GM13976 (cell line): ENCODE results near the gene EMX2.

ENCODE experiments used
- DNase-seq: peaks from one replicate; pipeline ENCODE4 v3.0.0; 2012; ENCODE audit warnings: low spot score
- in situ Hi-C: fragments of 300-500 bp; cut with MboI; formaldehyde crosslinking; loops from one replicate; pipeline ENCODE4 v1.12.0; 2022; ENCODE audit warnings: low sequenced_read_pairs, mixed read lengths, inconsistent platforms; ENCODE audit not compliant: unreplicated experiment
- TF ChIP-seq, protein P1 (sequence below): IDR thresholded peaks from 2 replicates; pipeline ENCODE4 v1.5.1; 2012; ENCODE audit warnings: borderline replicate concordance, mild to moderate bottlenecking; ENCODE audit not compliant: insufficient read depth; ENCODE audit errors: extremely low read depth, missing control alignments, control extremely low read depth

EMX2 gene

DNA sequence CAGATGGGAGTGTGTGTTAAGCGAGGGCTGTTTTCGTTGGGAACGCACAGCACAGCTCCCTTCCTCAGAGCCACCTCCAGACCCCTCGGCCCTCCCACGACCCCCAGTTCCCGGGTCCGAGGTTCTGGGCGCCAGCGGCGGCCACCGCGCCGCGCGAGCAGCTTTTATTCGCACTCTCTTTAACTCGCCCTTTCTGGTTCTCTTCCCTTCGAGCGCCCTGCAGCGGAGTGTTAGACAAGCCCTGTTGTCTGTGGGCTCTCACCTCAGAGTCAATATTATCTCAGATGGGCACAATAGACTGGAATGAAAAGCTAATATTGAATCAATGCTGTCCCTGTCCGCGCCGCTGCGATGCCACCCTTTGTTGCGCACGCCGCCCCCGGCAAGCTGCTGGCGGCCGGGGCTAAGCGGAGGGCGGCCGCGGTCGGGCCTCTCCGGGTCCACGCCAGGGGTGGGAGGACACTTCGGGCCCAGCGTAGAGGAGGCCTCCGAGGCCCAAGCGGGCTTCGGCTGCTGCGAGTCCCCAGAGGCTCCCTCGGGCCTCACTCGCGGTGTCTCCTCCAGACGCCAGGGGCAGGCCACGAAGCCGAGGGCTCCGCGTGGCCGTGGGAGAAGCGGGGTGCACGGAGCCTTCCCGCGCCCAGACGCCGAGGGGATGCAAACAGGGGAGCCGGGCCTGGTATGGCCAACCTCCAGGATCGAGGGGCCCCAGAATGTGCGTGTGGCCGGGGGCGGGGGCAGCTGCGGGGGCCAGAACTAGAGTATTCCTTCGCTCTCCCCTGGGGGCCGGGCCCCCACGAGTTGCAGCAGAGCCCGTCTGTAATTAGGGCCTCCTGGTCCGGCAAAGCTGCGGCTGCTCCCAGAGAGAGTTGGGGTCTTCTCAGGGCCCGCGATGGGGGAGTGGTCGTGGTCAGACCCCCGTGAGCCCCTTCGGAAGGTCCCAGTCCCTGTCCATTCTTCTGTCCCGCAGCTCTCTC, 7.9 kb upstream of the EMX2 start:
- no peak for DNase-seq
- in situ Hi-C loops = loop anchor here (25.0 kb wide), 1 partner anchor 703 kb away; no protein-coding TSS in a partner anchor
- TF ChIP-seq, protein P1, sequence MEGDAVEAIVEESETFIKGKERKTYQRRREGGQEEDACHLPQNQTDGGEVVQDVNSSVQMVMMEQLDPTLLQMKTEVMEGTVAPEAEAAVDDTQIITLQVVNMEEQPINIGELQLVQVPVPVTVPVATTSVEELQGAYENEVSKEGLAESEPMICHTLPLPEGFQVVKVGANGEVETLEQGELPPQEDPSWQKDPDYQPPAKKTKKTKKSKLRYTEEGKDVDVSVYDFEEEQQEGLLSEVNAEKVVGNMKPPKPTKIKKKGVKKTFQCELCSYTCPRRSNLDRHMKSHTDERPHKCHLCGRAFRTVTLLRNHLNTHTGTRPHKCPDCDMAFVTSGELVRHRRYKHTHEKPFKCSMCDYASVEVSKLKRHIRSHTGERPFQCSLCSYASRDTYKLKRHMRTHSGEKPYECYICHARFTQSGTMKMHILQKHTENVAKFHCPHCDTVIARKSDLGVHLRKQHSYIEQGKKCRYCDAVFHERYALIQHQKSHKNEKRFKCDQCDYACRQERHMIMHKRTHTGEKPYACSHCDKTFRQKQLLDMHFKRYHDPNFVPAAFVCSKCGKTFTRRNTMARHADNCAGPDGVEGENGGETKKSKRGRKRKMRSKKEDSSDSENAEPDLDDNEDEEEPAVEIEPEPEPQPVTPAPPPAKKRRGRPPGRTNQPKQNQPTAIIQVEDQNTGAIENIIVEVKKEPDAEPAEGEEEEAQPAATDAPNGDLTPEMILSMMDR = no peak

DNA sequence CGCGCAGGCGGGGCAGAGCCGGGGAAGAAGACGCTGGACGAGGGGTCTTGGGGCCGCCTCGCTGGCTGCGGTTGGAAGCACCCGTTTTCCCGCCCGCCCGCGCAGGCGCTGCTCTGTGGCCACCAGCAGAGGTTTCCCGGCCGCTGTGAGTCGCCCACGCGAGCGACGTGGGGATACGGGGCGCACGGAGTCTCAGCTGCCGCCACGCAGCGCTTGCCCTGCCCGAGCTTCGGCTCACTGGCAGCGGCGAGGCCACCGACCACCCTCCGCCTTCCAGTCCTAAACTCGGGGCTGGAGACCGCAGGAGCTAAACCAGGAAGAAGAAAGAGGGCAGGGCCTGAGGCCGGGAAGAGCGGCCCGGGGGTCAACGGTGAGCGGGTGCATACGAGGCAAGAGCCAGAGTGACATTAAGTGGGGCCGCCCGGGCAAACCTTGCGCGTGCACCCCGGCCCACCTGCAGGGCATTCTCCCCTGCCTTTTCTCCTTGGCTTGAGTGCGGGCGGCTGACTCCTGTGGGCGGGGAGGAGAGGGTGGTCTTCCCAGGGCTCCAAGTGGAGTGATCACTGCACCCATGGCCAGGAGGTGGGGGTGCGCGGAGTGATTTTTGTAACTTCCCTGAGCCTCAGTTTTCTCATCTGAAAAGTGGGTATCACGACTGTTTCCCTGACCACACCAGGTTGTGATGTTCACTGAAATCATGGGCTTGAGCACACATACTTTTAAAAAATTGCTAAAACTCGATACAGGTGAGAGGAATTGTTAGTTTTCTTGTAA, 7.1 kb upstream of the EMX2 start:
- in situ Hi-C loops = loop anchor here (25.0 kb wide), 1 partner anchor 702 kb away; no protein-coding TSS in a partner anchor
- TF ChIP-seq, protein P1 = no peak
- no peak for DNase-seq

DNA sequence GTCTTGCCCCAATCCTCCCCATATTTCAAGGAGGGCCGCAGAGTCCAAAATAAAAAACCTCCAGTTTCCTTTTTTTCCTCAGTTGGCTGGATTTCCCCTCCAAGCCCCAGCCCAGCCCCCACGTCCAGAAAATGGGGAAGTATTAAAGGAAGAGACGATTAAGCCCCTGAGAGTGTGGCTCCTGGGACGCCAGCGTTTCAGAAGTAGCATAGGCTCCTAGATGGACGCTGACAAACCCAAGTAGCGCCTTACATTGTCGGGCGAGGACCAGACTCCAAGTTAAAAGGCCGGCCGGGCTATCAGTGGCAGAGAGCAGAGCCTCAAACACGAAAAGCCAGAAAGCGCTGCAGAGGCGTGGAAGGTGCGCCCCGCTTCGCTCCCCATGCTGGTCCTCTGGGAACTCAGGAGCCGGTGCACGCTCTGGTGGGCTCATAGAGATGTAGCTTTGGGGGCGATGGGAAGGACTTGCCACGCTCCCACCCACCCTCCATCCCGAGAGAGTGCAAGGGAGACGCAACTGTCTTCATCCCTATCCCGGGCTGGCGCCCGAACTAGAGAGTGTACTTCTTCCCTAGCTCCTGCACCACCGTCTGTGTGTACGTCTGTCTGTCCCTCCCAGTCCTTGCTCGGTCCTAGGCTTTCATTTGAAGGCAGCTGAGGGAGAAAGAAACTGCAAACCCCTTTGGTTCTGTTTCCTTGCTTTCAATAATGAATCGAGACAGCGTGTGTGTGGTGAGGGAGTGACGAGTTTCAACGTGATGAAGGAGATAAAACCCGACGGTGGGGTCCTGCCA, 6.3 kb upstream of the EMX2 start:
- in situ Hi-C loops = loop anchor here (25.0 kb wide), 1 partner anchor 701 kb away; no protein-coding TSS in a partner anchor
- DNase-seq = peak; percentile 41
- TF ChIP-seq, protein P1 = no peak

- DNase-seq = peak; percentile 26
- in situ Hi-C loops = loop anchor here (25.0 kb wide), 1 partner anchor 700 kb away; no protein-coding TSS in a partner anchor
- TF ChIP-seq, protein P1 = no peak
Measured at GRCh38 chr10:117536866-117537435, 5.6 kb upstream of the EMX2 start.

DNA sequence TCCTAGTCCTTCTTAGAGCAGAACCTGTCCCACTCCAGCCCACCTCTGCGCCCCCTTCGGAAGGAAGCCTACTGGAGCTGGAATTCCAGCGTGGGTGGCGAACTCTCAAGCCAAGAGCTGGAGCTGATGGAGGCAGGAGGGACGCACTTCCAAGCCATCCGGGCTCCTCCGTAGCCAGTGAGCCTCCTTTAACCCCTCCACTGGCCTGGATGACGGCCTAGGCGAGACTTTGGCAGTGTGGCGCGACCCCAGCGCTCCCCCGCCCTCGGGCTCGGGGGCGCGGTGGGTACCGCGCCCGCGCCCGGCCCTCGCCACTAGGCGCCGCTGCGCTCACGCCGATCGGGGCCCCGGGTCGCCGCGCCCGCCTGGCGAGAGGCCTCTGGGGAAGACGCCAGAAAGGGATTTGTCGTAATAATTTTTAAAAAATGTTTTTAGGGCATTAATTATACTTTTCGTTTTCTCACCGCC, 5.1 kb upstream of the EMX2 start:
- DNase-seq = peak; percentile 80
- in situ Hi-C loops = loop anchor here (25.0 kb wide), 1 partner anchor 700 kb away; no protein-coding TSS in a partner anchor
- TF ChIP-seq, protein P1 = peak; percentile 57
